ENCODE results near the gene TBX3. TPM values are rescaled to one million over a fixed set of nuclear protein-coding genes. Genes with fewer than 3 reads are reported as not detected.

Gene TBX3
- total and polyA plus RNA-seq, 2 experiments from 2014 or later = 63.7 to 87.5 TPM

DNA sequence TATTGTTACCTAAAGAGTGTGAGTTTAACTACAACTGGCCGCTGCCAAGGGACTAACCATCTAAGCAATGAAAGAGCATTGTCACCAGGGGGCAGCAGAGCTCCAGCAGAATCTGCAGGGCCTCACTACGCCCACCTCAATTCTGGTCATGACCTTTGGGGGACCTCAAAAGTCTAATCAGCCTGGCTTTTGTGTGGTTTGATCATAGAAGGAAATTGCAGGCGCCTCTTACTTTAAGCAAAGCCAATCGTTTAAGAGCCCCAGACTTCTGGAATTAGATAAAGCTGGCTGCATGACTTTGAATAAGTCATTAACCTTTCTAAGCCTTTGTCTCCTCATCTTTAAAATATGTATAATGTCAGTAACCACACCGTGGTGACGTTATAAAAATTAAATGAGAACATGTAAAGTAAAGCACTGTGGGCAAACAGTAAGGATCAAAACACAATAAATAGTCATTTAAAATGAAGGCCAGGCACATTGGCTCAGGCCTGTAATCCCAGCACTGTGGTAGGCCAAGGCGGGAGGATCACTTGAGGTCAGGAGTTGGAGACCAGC, 58.6 kb downstream of the TBX3 start:
- H3K9me3 ChIP-seq (ENCODE audit: low read depth) = no peaks in the 10 kb centered on the region
- DNase-seq (ENCODE audit: low read depth in 1 of 2, low spot score in 1 of 2) = peak; percentile 78 to 81
- H3K27ac ChIP-seq = no peak overlapping the region
- no peaks in the 10 kb centered on the region for H3K27me3 ChIP-seq
- no peaks in the 10 kb centered on the region for H3K36me3 ChIP-seq
- H3K4me3 ChIP-seq = no peak overlapping the region
- TF ChIP-seq, protein P1, sequence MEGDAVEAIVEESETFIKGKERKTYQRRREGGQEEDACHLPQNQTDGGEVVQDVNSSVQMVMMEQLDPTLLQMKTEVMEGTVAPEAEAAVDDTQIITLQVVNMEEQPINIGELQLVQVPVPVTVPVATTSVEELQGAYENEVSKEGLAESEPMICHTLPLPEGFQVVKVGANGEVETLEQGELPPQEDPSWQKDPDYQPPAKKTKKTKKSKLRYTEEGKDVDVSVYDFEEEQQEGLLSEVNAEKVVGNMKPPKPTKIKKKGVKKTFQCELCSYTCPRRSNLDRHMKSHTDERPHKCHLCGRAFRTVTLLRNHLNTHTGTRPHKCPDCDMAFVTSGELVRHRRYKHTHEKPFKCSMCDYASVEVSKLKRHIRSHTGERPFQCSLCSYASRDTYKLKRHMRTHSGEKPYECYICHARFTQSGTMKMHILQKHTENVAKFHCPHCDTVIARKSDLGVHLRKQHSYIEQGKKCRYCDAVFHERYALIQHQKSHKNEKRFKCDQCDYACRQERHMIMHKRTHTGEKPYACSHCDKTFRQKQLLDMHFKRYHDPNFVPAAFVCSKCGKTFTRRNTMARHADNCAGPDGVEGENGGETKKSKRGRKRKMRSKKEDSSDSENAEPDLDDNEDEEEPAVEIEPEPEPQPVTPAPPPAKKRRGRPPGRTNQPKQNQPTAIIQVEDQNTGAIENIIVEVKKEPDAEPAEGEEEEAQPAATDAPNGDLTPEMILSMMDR (IDR thresholded peaks at IDR 0.05; ENCODE audit: low read depth, low read length) = peak; percentile 92
- H3K4me1 ChIP-seq (ENCODE audit: low read depth) = no peaks in the 10 kb centered on the region

DNA sequence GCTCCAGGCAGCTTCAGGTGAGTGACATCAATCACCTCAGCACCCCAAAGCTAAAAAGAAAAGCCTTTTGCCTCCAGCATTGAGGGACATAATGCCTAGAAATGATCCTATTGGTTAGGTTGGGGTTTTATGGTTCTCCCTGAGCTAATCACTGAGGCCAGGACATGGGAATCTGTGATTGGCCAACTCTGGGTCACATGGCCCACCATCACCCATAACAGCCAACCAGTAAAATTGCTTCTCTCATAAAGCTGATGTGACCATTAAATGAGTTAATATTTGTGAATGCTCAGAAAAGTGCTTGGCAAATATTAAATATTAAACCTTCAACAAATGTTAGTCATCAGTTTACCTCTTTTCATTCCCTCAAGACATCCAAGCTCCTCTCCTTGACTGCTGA, 60.2 kb downstream of the TBX3 start:
- Histone ChIP-seq H3K36me3 (no peaks in the 10 kb centered on the region), H3K27me3 (no peaks in the 10 kb centered on the region), H3K4me3 (no peak overlapping the region), H3K4me1 (ENCODE audit: low read depth) (no peaks in the 10 kb centered on the region), H3K27ac (no peak overlapping the region), H3K9me3 (ENCODE audit: low read depth) (no peaks in the 10 kb centered on the region)
- TF ChIP-seq, protein P1 (IDR thresholded peaks at IDR 0.05; ENCODE audit: low read depth, low read length) = no peak
- DNase-seq (ENCODE audit: low read depth in 1 of 2, low spot score in 1 of 2) = no peak
